Measurements from ENCODE around the gene CGB8.
A peak's percentile ranks its signal among the peaks of the same experiment; 100 is the strongest.

CGB8 gene

GRCh38 chr19:49004133-49004532 lies 44.8 kb downstream of the CGB8 start:
- no peak for DNase-seq

- DNase-seq: peak; percentile 69
These were observed 49.2 kb downstream of the CGB8 start for GRCh38 chr19:48999481-49000325.

- peak; percentile 47 for DNase-seq
These were observed 50.9 kb downstream of the CGB8 start for GRCh38 chr19:48997972-48998371.
